ENCODE results near the gene KIAA1217. TPM values are rescaled to one million over a fixed set of nuclear protein-coding genes. Genes with fewer than 3 reads are reported as not detected.

Gene KIAA1217
- total RNA-seq, 1 experiment from 2014 or later: 7.8 TPM

DNA sequence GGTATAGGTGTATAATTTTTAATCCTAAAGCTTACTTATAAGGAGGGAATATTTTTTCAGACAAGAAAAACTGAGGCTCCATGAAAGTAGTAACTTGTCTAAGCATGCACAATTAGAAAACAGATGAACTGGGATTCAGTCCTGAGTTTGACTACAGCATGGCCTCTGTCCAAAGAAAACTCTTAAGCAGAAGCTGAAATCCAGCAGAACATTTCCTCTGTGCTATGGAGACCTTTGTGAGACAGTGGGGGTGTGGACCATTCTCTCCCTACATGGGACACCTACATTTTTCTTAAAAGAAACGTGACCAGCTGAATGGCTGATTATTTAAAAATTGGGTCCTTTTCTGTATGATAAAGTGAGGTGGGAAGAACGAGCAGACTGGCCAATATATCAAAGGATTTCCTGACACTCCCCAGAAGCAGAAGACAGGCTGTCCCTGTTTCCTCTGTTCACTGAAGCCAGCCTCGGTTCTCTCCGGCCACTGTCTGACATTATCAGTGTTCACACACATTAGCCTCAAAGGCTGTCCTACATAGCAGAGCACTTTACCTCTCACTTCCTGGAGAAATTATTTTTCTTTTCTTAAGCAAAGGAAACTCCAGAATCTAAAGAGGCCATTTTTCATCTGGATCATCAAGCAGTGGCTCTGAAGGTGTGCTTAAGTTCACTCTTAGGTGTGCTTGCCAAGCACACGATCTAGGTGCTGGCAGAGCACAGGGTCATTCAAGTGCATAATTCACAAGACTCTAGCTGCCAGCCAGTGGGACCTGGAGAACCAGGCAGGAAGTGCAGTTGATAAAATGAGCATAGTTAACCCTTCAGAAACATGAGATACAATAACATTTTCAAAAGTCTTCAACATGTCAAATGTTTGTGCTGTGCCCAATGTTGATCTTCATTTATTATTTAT lies 40.4 kb upstream of the KIAA1217 start (continued):
- TF ChIP-seq ELF1 (IDR thresholded peaks at IDR 0.05; ENCODE audit: borderline replicate concordance, low read depth) (no peak), POLR2AphosphoS5 (IDR thresholded peaks at IDR 0.05; ENCODE audit: low read depth, low read length) (no peak), ZFX (IDR thresholded peaks at IDR 0.05) (no peak)
- TF ChIP-seq, protein P1, sequence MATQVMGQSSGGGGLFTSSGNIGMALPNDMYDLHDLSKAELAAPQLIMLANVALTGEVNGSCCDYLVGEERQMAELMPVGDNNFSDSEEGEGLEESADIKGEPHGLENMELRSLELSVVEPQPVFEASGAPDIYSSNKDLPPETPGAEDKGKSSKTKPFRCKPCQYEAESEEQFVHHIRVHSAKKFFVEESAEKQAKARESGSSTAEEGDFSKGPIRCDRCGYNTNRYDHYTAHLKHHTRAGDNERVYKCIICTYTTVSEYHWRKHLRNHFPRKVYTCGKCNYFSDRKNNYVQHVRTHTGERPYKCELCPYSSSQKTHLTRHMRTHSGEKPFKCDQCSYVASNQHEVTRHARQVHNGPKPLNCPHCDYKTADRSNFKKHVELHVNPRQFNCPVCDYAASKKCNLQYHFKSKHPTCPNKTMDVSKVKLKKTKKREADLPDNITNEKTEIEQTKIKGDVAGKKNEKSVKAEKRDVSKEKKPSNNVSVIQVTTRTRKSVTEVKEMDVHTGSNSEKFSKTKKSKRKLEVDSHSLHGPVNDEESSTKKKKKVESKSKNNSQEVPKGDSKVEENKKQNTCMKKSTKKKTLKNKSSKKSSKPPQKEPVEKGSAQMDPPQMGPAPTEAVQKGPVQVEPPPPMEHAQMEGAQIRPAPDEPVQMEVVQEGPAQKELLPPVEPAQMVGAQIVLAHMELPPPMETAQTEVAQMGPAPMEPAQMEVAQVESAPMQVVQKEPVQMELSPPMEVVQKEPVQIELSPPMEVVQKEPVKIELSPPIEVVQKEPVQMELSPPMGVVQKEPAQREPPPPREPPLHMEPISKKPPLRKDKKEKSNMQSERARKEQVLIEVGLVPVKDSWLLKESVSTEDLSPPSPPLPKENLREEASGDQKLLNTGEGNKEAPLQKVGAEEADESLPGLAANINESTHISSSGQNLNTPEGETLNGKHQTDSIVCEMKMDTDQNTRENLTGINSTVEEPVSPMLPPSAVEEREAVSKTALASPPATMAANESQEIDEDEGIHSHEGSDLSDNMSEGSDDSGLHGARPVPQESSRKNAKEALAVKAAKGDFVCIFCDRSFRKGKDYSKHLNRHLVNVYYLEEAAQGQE (IDR thresholded peaks at IDR 0.05; ENCODE audit: low read depth): no peak

GRCh38 chr10:24170199-24170598 lies 38.7 kb upstream of the KIAA1217 start:
- no TSS peak for BruUV-seq (replicated peaks)
- intact Hi-C loops (cut with micrococcal nuclease): no loop called here
- DNase-seq (ENCODE audit: low read depth, low spot score) (no peak), ATAC-seq (no peak)
- H3K27me3 ChIP-seq (ENCODE audit: insufficient read depth, low read length): no peaks in the 10 kb centered on the region
- H2AFZ ChIP-seq (ENCODE audit: low read depth, low read length, poor library complexity, severe bottlenecking): no peak overlapping the region
- no peaks in the 10 kb centered on the region for H3K9me3 ChIP-seq (ENCODE audit: control insufficient read depth in 1 of 2, insufficient read depth in 1 of 2, low read depth in 1 of 2, low read length in 2 of 2)
- H3K27ac ChIP-seq (ENCODE audit: low read depth, low read length): no peak overlapping the region
- H3K4me1 ChIP-seq (ENCODE audit: control insufficient read depth in 1 of 2, insufficient read depth in 2 of 2, low read length in 2 of 2): no peaks in the 10 kb centered on the region
- ChIA-PET CTCF (no interaction called here), RAD21 (ENCODE audit: low non-redundant PET in 1 of 2, low total read pairs in 2 of 2, uncharacterized antibody in 2 of 2, unreplicated experiment in 2 of 2) (no interaction called here), POLR2A (no interaction called here)
- no peaks in the 10 kb centered on the region for H3K36me3 ChIP-seq (ENCODE audit: control insufficient read depth in 1 of 2, insufficient read depth in 2 of 2, low read length in 2 of 2)
- H4K20me1 ChIP-seq (ENCODE audit: insufficient read depth): no peaks in the 10 kb centered on the region
- no peak overlapping the region for H3K4me3 ChIP-seq (replicated peaks in 1 of 2; ENCODE audit: low read depth in 1 of 2, low read length in 2 of 2)
- no peaks in the 10 kb centered on the region for H3K9me2 ChIP-seq (ENCODE audit: insufficient read depth)
- no peak overlapping the region for H3K4me2 ChIP-seq (ENCODE audit: low read length)
- H3K79me2 ChIP-seq (ENCODE audit: insufficient read depth, low read length): no peaks in the 10 kb centered on the region
- no peak overlapping the region for H3K9ac ChIP-seq (ENCODE audit: low read length)
- no peak for TF ChIP-seq MAX (IDR thresholded peaks at IDR 0.05)
- no peak for TF ChIP-seq CBX3 (IDR thresholded peaks at IDR 0.05; ENCODE audit: low read depth)
- TF ChIP-seq EZH2phosphoT487 (IDR thresholded peaks at IDR 0.05; ENCODE audit: borderline replicate concordance): no peak
- TF ChIP-seq POLR2A (IDR thresholded peaks at IDR 0.05; ENCODE audit: borderline replicate concordance, extremely low read depth, insufficient read depth, insufficient read length): no peak
- no peak for TF ChIP-seq ZNF274 (IDR thresholded peaks at IDR 0.05; ENCODE audit: low read depth, low read length)
- no peak for TF ChIP-seq CTCF (IDR thresholded peaks at IDR 0.05 in 2 of 3, conservative IDR thresholded peaks at IDR 0.05 in 1 of 3; ENCODE audit: borderline replicate concordance in 1 of 3, insufficient read depth in 1 of 3, low read depth in 2 of 3, low read length in 2 of 3)
- TF ChIP-seq JUND (IDR thresholded peaks at IDR 0.05): no peak
- TF ChIP-seq ATF3 (IDR thresholded peaks at IDR 0.05): no peak
- no peak for TF ChIP-seq EGR1 (IDR thresholded peaks at IDR 0.05; ENCODE audit: low read depth)
- TF ChIP-seq TCF7L2 (IDR thresholded peaks at IDR 0.05; ENCODE audit: borderline replicate concordance, extremely low read depth, insufficient read depth, insufficient read length): no peak
- no peak for TF ChIP-seq ELF1 (IDR thresholded peaks at IDR 0.05; ENCODE audit: borderline replicate concordance, low read depth)
- no peak for TF ChIP-seq CEBPB (IDR thresholded peaks at IDR 0.05; ENCODE audit: low read depth)
- no peak for TF ChIP-seq FOSL1 (IDR thresholded peaks at IDR 0.05; ENCODE audit: low read depth)
- no peak for TF ChIP-seq SP1 (IDR thresholded peaks at IDR 0.05; ENCODE audit: low read depth)
